IMR-90 (cell line): Measurements from ENCODE around the gene UBAC1. TPM values are rescaled to one million over a fixed set of nuclear protein-coding genes. Genes with fewer than 3 reads are reported as not detected.
A peak's percentile ranks its signal among the peaks of the same experiment; 100 is the strongest.

ENCODE experiments used
- ATAC-seq: fragments of 200-7000 bp; cut with Tn5 transposase; 2 replicates; pipeline ENCODE4 v1.9.1; 2020; ENCODE audit warnings: low read depth, mild to moderate bottlenecking, moderate library complexity
- BruUV-seq: library from RNA; stranded (reverse); fragments of 400-500 nt; replicated peaks from 2 replicates; lab custom pipeline; 2021; lab: Mats Ljungman, UMichigan
- CTCF ChIA-PET: fragments of 300-600 bp; formaldehyde crosslinking; extraction: SDS; loops from one replicate; lab custom pipeline; 2021; ENCODE audit warnings: antibody characterized with exemption; lab: Yijun Ruan, JAX
- POLR2A ChIA-PET: fragments of 300-600 bp; sonication (Branson Sonifier 250); formaldehyde crosslinking; loops from one replicate; lab custom pipeline; 2022; ENCODE audit warnings: antibody characterized with exemption; ENCODE audit not compliant: unreplicated experiment; lab: Charles Lee
- DNase-seq: peaks from one replicate; pipeline ENCODE4 v3.0.0; 2013
- H2AFZ ChIP-seq: replicated peaks from 2 replicates; pipeline ENCODE3; 2013; ENCODE audit warnings: low read length, mild to moderate bottlenecking; ENCODE audit not compliant: poor library complexity
- H2AK5ac ChIP-seq: 2 replicates; pipeline ENCODE4 v1.6.1; 2013; ENCODE audit warnings: low read depth, low read length, inconsistent platforms
- H2AK9ac ChIP-seq: replicated peaks from 2 replicates; pipeline ENCODE3; 2013; ENCODE audit warnings: mild to moderate bottlenecking, low read depth, low read length, moderate library complexity; ENCODE audit not compliant: poor library complexity
- H2BK120ac ChIP-seq: 2 replicates; pipeline ENCODE4 v1.6.1; 2013; ENCODE audit warnings: low read depth, low read length, inconsistent platforms
- H2BK15ac ChIP-seq: 3 replicates; pipeline ENCODE4 v1.6.1; 2013; ENCODE audit warnings: low read depth, low read length, inconsistent platforms
- H2BK20ac ChIP-seq: 2 replicates; pipeline ENCODE4 v1.6.1; 2013; ENCODE audit warnings: low read depth, mild to moderate bottlenecking, inconsistent platforms, low read length, moderate library complexity
- H2BK5ac ChIP-seq: 2 replicates; pipeline ENCODE4 v1.6.1; 2013; ENCODE audit warnings: mild to moderate bottlenecking, low read depth, low read length, inconsistent platforms; ENCODE audit not compliant: poor library complexity, severe bottlenecking
- H3K14ac ChIP-seq: replicated peaks from 2 replicates; pipeline ENCODE4 v1.6.1; 2013; ENCODE audit warnings: low read depth, low read length, inconsistent platforms
- H3K18ac ChIP-seq: 2 replicates; pipeline ENCODE4 v1.6.1; 2013; ENCODE audit warnings: low read depth, low read length, control low read depth
- H3K23ac ChIP-seq: 2 replicates; pipeline ENCODE4 v1.6.1; 2013; ENCODE audit warnings: low read depth, low read length, inconsistent platforms
- H3K27ac ChIP-seq: 2 replicates; pipeline ENCODE4 v1.5.1; 2013; ENCODE audit warnings: mild to moderate bottlenecking, control low read depth, low read length; ENCODE audit not compliant: insufficient read depth
- H3K27me3 ChIP-seq: 2 replicates; pipeline ENCODE4 v1.6.1; 2013; ENCODE audit warnings: low read length; ENCODE audit not compliant: control insufficient read depth, insufficient read depth
- H3K36me3 ChIP-seq: 2 replicates; pipeline ENCODE4 v1.6.1; 2013; ENCODE audit warnings: low read length, mixed read lengths; ENCODE audit not compliant: control insufficient read depth, insufficient read depth
- H3K4ac ChIP-seq: 2 replicates; pipeline ENCODE4 v1.6.1; 2013; ENCODE audit warnings: low read depth, low read length, inconsistent platforms
- H3K4me1 ChIP-seq: 2 replicates; pipeline ENCODE4 v1.6.1; 2013; ENCODE audit warnings: low read length, mixed read lengths; ENCODE audit not compliant: control insufficient read depth, insufficient read depth
- H3K4me2 ChIP-seq: 2 replicates; pipeline ENCODE4 v1.6.1; 2013; ENCODE audit warnings: low read depth, mild to moderate bottlenecking, control low read depth, low read length, moderate library complexity
- H3K4me3 ChIP-seq: 2 replicates; pipeline ENCODE4 v1.5.1; 2013; ENCODE audit warnings: low read depth, mild to moderate bottlenecking, control low read depth, low read length, moderate library complexity; ENCODE audit not compliant: insufficient read depth
- H3K56ac ChIP-seq: 2 replicates; pipeline ENCODE4 v1.6.1; 2013; ENCODE audit warnings: low read length, inconsistent platforms; ENCODE audit not compliant: insufficient read depth; ENCODE audit errors: extremely low read depth
- H3K79me1 ChIP-seq, 2 experiments: 2 replicates each; pipeline ENCODE4 v1.6.1; 2013; ENCODE audit warnings: low read length in 2 of 2, inconsistent platforms in 1 of 2, low read depth in 1 of 2
- H3K9ac ChIP-seq: 2 replicates; pipeline ENCODE4 v1.6.1; 2013; ENCODE audit warnings: low read depth, low read length, control low read depth
- H3K9me1 ChIP-seq: 2 replicates; pipeline ENCODE4 v1.6.1; 2013; ENCODE audit warnings: low read length, inconsistent platforms; ENCODE audit not compliant: insufficient read depth
- H3K9me3 ChIP-seq: 2 replicates; pipeline ENCODE4 v1.6.1; 2013; ENCODE audit warnings: low read length; ENCODE audit not compliant: control insufficient read depth, insufficient read depth
- H4K20me1 ChIP-seq: 2 replicates; pipeline ENCODE4 v1.6.1; 2013; ENCODE audit warnings: low read length, inconsistent platforms; ENCODE audit not compliant: insufficient read depth
- H4K5ac ChIP-seq: 2 replicates; pipeline ENCODE4 v1.6.1; 2013; ENCODE audit warnings: mild to moderate bottlenecking, low read depth, low read length, control low read depth
- H4K8ac ChIP-seq, 2 experiments: 2 replicates each; pipeline ENCODE4 v1.6.1; 2013; ENCODE audit warnings: low read depth in 2 of 2, low read length in 2 of 2, control low read depth in 1 of 2, inconsistent platforms in 1 of 2
- H4K91ac ChIP-seq: 2 replicates; pipeline ENCODE4 v1.6.1; 2013; ENCODE audit warnings: low read depth, low read length, inconsistent platforms; ENCODE audit not compliant: insufficient read depth
- BHLHE40 ChIP-seq: fragments of 150-350 bp; IDR thresholded peaks from 2 replicates; pipeline ENCODE4 v1.6.1; 2016; ENCODE audit warnings: mild to moderate bottlenecking, low read depth, low read length
- CEBPB ChIP-seq: IDR thresholded peaks from 2 replicates; pipeline ENCODE4 v1.6.1; 2012; ENCODE audit warnings: low read depth, low read length, improper control_type of control experiment
- CHD1 ChIP-seq: IDR thresholded peaks from 2 replicates; pipeline ENCODE4 v1.6.1; 2012; ENCODE audit warnings: low read depth, low read length, improper control_type of control experiment
- MAFK ChIP-seq: IDR thresholded peaks from 2 replicates; pipeline ENCODE4 v1.6.1; 2012; ENCODE audit warnings: low read depth, low read length, improper control_type of control experiment
- MAZ ChIP-seq: IDR thresholded peaks from 2 replicates; pipeline ENCODE4 v1.6.1; 2012; ENCODE audit warnings: low read depth, mild to moderate bottlenecking, low read length, improper control_type of control experiment, moderate library complexity, borderline replicate concordance
- MXI1 ChIP-seq: IDR thresholded peaks from 2 replicates; pipeline ENCODE4 v1.6.1; 2012; ENCODE audit warnings: low read depth, mild to moderate bottlenecking, low read length, moderate library complexity, borderline replicate concordance
- POLR2A ChIP-seq: IDR thresholded peaks from 2 replicates; pipeline ENCODE4 v1.6.1; 2012; ENCODE audit warnings: mild to moderate bottlenecking, low read depth, low read length
- RAD21 ChIP-seq: IDR thresholded peaks from 2 replicates; pipeline ENCODE4 v1.6.1; 2012; ENCODE audit warnings: low read length, improper control_type of control experiment
- RCOR1 ChIP-seq: IDR thresholded peaks from 2 replicates; pipeline ENCODE4 v1.6.1; 2012; ENCODE audit warnings: mild to moderate bottlenecking, low read length, improper control_type of control experiment; ENCODE audit not compliant: insufficient replicate concordance
- SMC3 ChIP-seq: fragments of 150-350 bp; IDR thresholded peaks from 2 replicates; pipeline ENCODE4 v1.6.1; 2016; ENCODE audit warnings: low read depth, mild to moderate bottlenecking, antibody characterized with exemption, low read length, moderate library complexity
- WGBS, 2 experiments: methylation state at CpG; one replicate each; pipeline versions ENCODE4 v1.1.5 to v1.1.7; 2013; ENCODE audit warnings: missing lambda C conversion rate in 2 of 2; ENCODE audit not compliant: insufficient read length in 1 of 2; ENCODE audit errors: extremely low coverage in 2 of 2; 5-methylcytosine and 5-hydroxymethylcytosine counted together
- dilution Hi-C: fragments of 300-500 bp; cut with HindIII; formaldehyde crosslinking; loops from one replicate; pipeline ENCODE4 v1.14.3; 2018; ENCODE audit warnings: low sequenced_read_pairs; ENCODE audit not compliant: unreplicated experiment
- in situ Hi-C: fragments of 300-500 bp; cut with MboI; formaldehyde crosslinking; loops from 3 replicates; pipeline ENCODE4 v1.14.3; 2019; ENCODE audit warnings: low sequenced_read_pairs, inconsistent platforms, mixed read lengths
- intact Hi-C: fragments of 100-400 bp; cut with micrococcal nuclease; formaldehyde crosslinking; loops from 2 replicates; pipeline ENCODE4 v1.10.0; 2022
- polyA plus RNA-seq, 3 experiments: library from polyadenylated mRNA; depleted of rRNA; stranded (reverse); fragments of >200 nt; gene quantifications; 2 replicates each; pipeline ENCODE4 v1.2.3, GENCODE V29; 2012; ENCODE audit warnings: low replicate concordance in 1 of 3
- total RNA-seq: library from RNA; depleted of rRNA; stranded (reverse); fragments of >200 nt; gene quantifications from 2 replicates; pipeline ENCODE4 v1.2.3, GENCODE V29; 2012

Gene UBAC1
- total and polyA plus RNA-seq, 2 of the 4 experiments (the other 2 are of a cell fraction): 25.3 to 33.9 TPM

- no peak overlapping the region for H4K91ac ChIP-seq
- no TSS peak for BruUV-seq
- TF ChIP-seq POLR2A: no peak
- no peak for TF ChIP-seq MAFK
- TF ChIP-seq RAD21: no peak
- no peak for TF ChIP-seq MAZ
- TF ChIP-seq MXI1: no peak
- TF ChIP-seq RCOR1: no peak
- no peak for TF ChIP-seq CHD1
- no peak for TF ChIP-seq BHLHE40
- no peak for TF ChIP-seq CEBPB
- TF ChIP-seq SMC3: no peak
- ChIA-PET POLR2A (no interaction called here), CTCF (no interaction called here)
- no peak overlapping the region for H4K5ac ChIP-seq
- no peak for DNase-seq
- ATAC-seq: no peak
- no peak overlapping the region for H2BK20ac ChIP-seq
- no peak overlapping the region for H3K14ac ChIP-seq
- H3K79me1 ChIP-seq: peaks cover 0 to 8% of the 10 kb centered on the region in 2 experiments; a peak in 1 of 4 replicates
- H3K23ac ChIP-seq: no peak overlapping the region
- H3K9ac ChIP-seq: no peak overlapping the region
- peaks cover 8% of the 10 kb centered on the region; the same call in 1 of the 2 replicates for H3K9me1 ChIP-seq
- no peaks in the 10 kb centered on the region for H3K4me1 ChIP-seq
- H3K27ac ChIP-seq: no peak overlapping the region
- H3K4me3 ChIP-seq: no peak overlapping the region
- no peaks in the 10 kb centered on the region for H3K27me3 ChIP-seq
- no peak overlapping the region for H3K18ac ChIP-seq
- H2BK120ac ChIP-seq: no peak overlapping the region
- H2BK15ac ChIP-seq: no peak overlapping the region
- H3K4me2 ChIP-seq: no peak overlapping the region
- peak overlapping the region; percentile 10 for H2AFZ ChIP-seq
- no peak overlapping the region for H3K56ac ChIP-seq
- H4K20me1 ChIP-seq: peaks cover 8% of the 10 kb centered on the region
- intact Hi-C loops (no loop called here), dilution Hi-C loops (no loop called here), in situ Hi-C loops (loop anchor here (25.0 kb wide), 1 partner anchor 316 kb away; a partner anchor contains a TSS)
- H3K9me3 ChIP-seq: no peaks in the 10 kb centered on the region
- no peak overlapping the region for H3K4ac ChIP-seq
- H2AK9ac ChIP-seq: no peak overlapping the region
- peaks cover 24% of the 10 kb centered on the region for H3K36me3 ChIP-seq
- no peak overlapping the region for H4K8ac ChIP-seq
- H2AK5ac ChIP-seq: no peak overlapping the region
- H2BK5ac ChIP-seq: no peak overlapping the region
- 100% methylated on average over 5 of the region's 23 CpGs; no CpG with 5 or more reads in 1 of the 2 experiments for WGBS, 2 experiments
Observed at GRCh38 chr9:135928074-135928730, 33.0 kb downstream of the UBAC1 start.
